MM.1S (cell line): ENCODE data around the gene TMED10.

Source experiments
- EZH2 ChIP-seq: fragments of 300-600 bp; sonication (generic); optimal IDR thresholded peaks from 2 replicates; pipeline ENCODE3; 2017; ENCODE audit warnings: low read depth, mild to moderate bottlenecking, antibody characterized with exemption, low read length, mixed read lengths
- EZH2phosphoT487 ChIP-seq: fragments of 300-600 bp; sonication (generic); IDR thresholded peaks from 2 replicates; pipeline ENCODE4 v1.6.1; 2018; ENCODE audit warnings: antibody characterized with exemption, low read length
- TF ChIP-seq, protein P1 (sequence below): fragments of 300-600 bp; sonication (generic); IDR thresholded peaks from 2 replicates; pipeline ENCODE4 v1.5.1; 2016; ENCODE audit warnings: antibody characterized with exemption, low read length, mixed read lengths

DNA sequence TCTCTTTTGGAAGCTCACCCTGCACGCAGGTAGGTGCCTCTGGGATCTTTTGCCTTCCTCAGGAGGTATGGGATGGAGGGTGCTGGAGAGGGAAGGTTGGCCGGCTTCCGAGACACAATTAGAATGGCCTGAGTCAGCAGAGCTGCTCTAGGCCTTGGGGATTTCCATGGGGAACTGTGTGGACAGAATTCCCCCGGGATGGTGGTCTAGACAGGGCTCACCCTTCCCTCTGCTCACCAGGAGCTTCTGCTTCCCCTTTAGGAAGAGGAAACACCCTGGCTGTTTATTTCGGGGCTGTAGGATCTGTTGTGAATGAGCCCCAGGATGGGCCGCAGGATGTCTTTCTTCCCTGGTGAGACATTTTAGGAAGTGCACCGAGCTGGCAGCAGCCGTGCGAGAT lies 43.7 kb upstream of the TMED10 start:
- TF ChIP-seq EZH2, result no peak
- TF ChIP-seq, protein P1, sequence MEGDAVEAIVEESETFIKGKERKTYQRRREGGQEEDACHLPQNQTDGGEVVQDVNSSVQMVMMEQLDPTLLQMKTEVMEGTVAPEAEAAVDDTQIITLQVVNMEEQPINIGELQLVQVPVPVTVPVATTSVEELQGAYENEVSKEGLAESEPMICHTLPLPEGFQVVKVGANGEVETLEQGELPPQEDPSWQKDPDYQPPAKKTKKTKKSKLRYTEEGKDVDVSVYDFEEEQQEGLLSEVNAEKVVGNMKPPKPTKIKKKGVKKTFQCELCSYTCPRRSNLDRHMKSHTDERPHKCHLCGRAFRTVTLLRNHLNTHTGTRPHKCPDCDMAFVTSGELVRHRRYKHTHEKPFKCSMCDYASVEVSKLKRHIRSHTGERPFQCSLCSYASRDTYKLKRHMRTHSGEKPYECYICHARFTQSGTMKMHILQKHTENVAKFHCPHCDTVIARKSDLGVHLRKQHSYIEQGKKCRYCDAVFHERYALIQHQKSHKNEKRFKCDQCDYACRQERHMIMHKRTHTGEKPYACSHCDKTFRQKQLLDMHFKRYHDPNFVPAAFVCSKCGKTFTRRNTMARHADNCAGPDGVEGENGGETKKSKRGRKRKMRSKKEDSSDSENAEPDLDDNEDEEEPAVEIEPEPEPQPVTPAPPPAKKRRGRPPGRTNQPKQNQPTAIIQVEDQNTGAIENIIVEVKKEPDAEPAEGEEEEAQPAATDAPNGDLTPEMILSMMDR, result no peak
- no peak for TF ChIP-seq EZH2phosphoT487
